Lower leg skin (tissue), 3 donors: ENCODE results near the gene DDX19B.

Source experiments
- CTCF ChIP-seq, 3 donors: fragments of 450-650 bp; IDR thresholded peaks; one replicate each; pipeline ENCODE4 v1.5.1; 2016; ENCODE audit warnings: antibody characterized with exemption in 3 of 3, mild to moderate bottlenecking in 3 of 3, moderate library complexity in 2 of 3
- POLR2A ChIP-seq, 2 donors: fragments of 450-650 bp; IDR thresholded peaks; one replicate each; pipeline ENCODE4 v1.6.1; 2016 to 2017; ENCODE audit warnings: antibody characterized with exemption in 2 of 2, mild to moderate bottlenecking in 1 of 2, moderate library complexity in 1 of 2

DNA sequence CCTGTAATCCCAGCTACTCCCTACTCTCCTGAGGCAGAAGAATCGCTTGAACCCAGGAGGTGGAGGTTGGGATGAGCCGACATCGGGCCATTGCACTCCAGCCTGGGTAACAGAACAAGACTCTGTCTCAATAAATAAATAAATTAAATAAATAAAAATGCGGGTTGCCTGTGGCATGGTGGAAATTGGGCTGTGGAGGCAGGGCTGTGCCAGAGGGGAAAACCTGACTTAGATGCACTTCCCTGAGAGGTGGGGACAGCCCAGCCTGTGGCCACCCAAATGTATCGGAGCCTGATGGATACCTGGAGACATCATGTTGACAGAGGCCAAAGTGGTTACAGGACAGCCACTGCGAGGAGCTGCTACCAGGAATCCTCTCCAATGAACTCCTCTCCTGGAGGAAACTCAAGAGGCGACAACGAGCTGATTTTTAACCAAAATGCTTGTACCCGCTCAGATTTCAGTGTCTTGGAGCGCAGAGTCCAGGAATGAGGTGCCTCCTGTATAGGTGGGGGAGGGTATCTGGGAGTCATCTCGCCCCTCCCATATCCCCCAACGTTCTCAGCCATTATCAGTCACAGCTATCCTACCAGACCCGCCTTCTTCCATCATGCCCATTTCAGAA is 80.0 kb downstream of the DDX19B start:
- TF ChIP-seq CTCF (IDR thresholded peaks at IDR 0.05), result no peak
- TF ChIP-seq POLR2A (IDR thresholded peaks at IDR 0.05), result no peak
